Measurements from ENCODE around the gene OR11A1. TPM values are rescaled to one million over a fixed set of nuclear protein-coding genes. Genes with fewer than 3 reads are reported as not detected.

The OR11A1 gene
- total RNA-seq, 1 donor, result not detected

- Histone ChIP-seq H3K4me1 (ENCODE audit: insufficient read depth, low read length) (no peaks in the 10 kb centered on the region), H3K4me2 (ENCODE audit: insufficient read depth, low read length) (no peak overlapping the region), H3K4me3 (ENCODE audit: insufficient read depth, low read length) (no peak overlapping the region), H3K9me3 (ENCODE audit: low read depth, low read length) (no peaks in the 10 kb centered on the region), H3K79me2 (ENCODE audit: insufficient read depth, low read length) (no peaks in the 10 kb centered on the region), H4K20me1 (ENCODE audit: insufficient read depth, low read length) (no peaks in the 10 kb centered on the region), H3K27ac (ENCODE audit: low read depth, low read length) (no peak overlapping the region), H2AFZ (ENCODE audit: low read length) (no peak overlapping the region), H3K27me3 (ENCODE audit: insufficient read depth, low read length) (no peaks in the 10 kb centered on the region), H3K36me3 (ENCODE audit: insufficient read depth, low read length) (no peaks in the 10 kb centered on the region)
- no peak for DNase-seq (ENCODE audit: insufficient read length, low spot score, missing footprints)
- no peak for TF ChIP-seq CTCF (IDR thresholded peaks at IDR 0.05; ENCODE audit: extremely low read depth, low read depth, low read length)
Measured at GRCh38 chr6:29493261-29493660, 36.4 kb upstream of the OR11A1 start.

- Histone ChIP-seq H3K27me3 (ENCODE audit: insufficient read depth, low read length) (no peaks in the 10 kb centered on the region), H3K4me3 (ENCODE audit: insufficient read depth, low read length) (no peak overlapping the region), H3K79me2 (ENCODE audit: insufficient read depth, low read length) (no peaks in the 10 kb centered on the region), H3K27ac (ENCODE audit: low read depth, low read length) (no peak overlapping the region), H3K4me1 (ENCODE audit: insufficient read depth, low read length) (no peaks in the 10 kb centered on the region), H4K20me1 (ENCODE audit: insufficient read depth, low read length) (no peaks in the 10 kb centered on the region), H3K36me3 (ENCODE audit: insufficient read depth, low read length) (no peaks in the 10 kb centered on the region), H2AFZ (ENCODE audit: low read length) (no peak overlapping the region), H3K9me3 (ENCODE audit: low read depth, low read length) (no peaks in the 10 kb centered on the region), H3K4me2 (ENCODE audit: insufficient read depth, low read length) (no peak overlapping the region)
- DNase-seq (ENCODE audit: insufficient read length, low spot score, missing footprints), result no peak
- TF ChIP-seq CTCF (IDR thresholded peaks at IDR 0.05; ENCODE audit: extremely low read depth, low read depth, low read length), result no peak
Measured at GRCh38 chr6:29491574-29491973, 34.7 kb upstream of the OR11A1 start.

- no peaks in the 10 kb centered on the region for H3K27me3 ChIP-seq (ENCODE audit: insufficient read depth, low read length)
- no peak overlapping the region for H3K27ac ChIP-seq (ENCODE audit: low read depth, low read length)
- H3K4me2 ChIP-seq (ENCODE audit: insufficient read depth, low read length), result no peak overlapping the region
- H3K4me3 ChIP-seq (ENCODE audit: insufficient read depth, low read length), result no peak overlapping the region
- no peak for TF ChIP-seq CTCF (IDR thresholded peaks at IDR 0.05; ENCODE audit: extremely low read depth, low read depth, low read length)
- no peaks in the 10 kb centered on the region for H3K4me1 ChIP-seq (ENCODE audit: insufficient read depth, low read length)
- no peaks in the 10 kb centered on the region for H3K9me3 ChIP-seq (ENCODE audit: low read depth, low read length)
- H4K20me1 ChIP-seq (ENCODE audit: insufficient read depth, low read length), result no peaks in the 10 kb centered on the region
- DNase-seq (ENCODE audit: insufficient read length, low spot score, missing footprints), result no peak
- no peaks in the 10 kb centered on the region for H3K36me3 ChIP-seq (ENCODE audit: insufficient read depth, low read length)
- no peaks in the 10 kb centered on the region for H3K79me2 ChIP-seq (ENCODE audit: insufficient read depth, low read length)
- H2AFZ ChIP-seq (ENCODE audit: low read length), result no peak overlapping the region
Measured at GRCh38 chr6:29490552-29490951, 33.7 kb upstream of the OR11A1 start.

GRCh38 chr6:29490055-29490454, 33.2 kb upstream of the OR11A1 start:
- no peak overlapping the region for H3K4me2 ChIP-seq (ENCODE audit: insufficient read depth, low read length)
- H3K79me2 ChIP-seq (ENCODE audit: insufficient read depth, low read length), result no peaks in the 10 kb centered on the region
- no peak for DNase-seq (ENCODE audit: insufficient read length, low spot score, missing footprints)
- TF ChIP-seq CTCF (IDR thresholded peaks at IDR 0.05; ENCODE audit: extremely low read depth, low read depth, low read length), result no peak
- H4K20me1 ChIP-seq (ENCODE audit: insufficient read depth, low read length), result no peaks in the 10 kb centered on the region
- no peak overlapping the region for H3K27ac ChIP-seq (ENCODE audit: low read depth, low read length)
- no peaks in the 10 kb centered on the region for H3K36me3 ChIP-seq (ENCODE audit: insufficient read depth, low read length)
- H3K9me3 ChIP-seq (ENCODE audit: low read depth, low read length), result no peaks in the 10 kb centered on the region
- H3K4me3 ChIP-seq (ENCODE audit: insufficient read depth, low read length), result no peak overlapping the region
- H3K27me3 ChIP-seq (ENCODE audit: insufficient read depth, low read length), result no peaks in the 10 kb centered on the region
- H2AFZ ChIP-seq (ENCODE audit: low read length), result no peak overlapping the region
- H3K4me1 ChIP-seq (ENCODE audit: insufficient read depth, low read length), result no peaks in the 10 kb centered on the region

Measured in osteoblast (primary cell).